Dendritic cell treated with granulocyte-macrophage colony-stimulating factor and Interleukin-4, amounts not matched to agents 40 ng/mL and 50 ng/mL, for 4 days (primary cell): ENCODE results near the gene KCNS3.
"Not testable (repeated sequence)": the region's sequence is repeated elsewhere in the genome, so short reads cannot be mapped to it uniquely, and the experiment has no call there.

Source experiments
- H3K27ac Mint-ChIP-seq: one replicate; pipeline ENCODE4 v1.8.0; 2022; ENCODE audit warnings: mild to moderate bottlenecking, mixed read lengths
- H3K27me3 Mint-ChIP-seq: one replicate; pipeline ENCODE4 v1.8.0; 2022; ENCODE audit warnings: mild to moderate bottlenecking, mixed read lengths
- H3K36me3 Mint-ChIP-seq: one replicate; pipeline ENCODE4 v1.8.0; 2022; ENCODE audit warnings: low read depth, mixed read lengths
- H3K4me1 Mint-ChIP-seq: one replicate; pipeline ENCODE4 v1.8.0; 2022; ENCODE audit warnings: low read depth, mixed read lengths
- H3K4me3 Mint-ChIP-seq: one replicate; pipeline ENCODE4 v1.8.0; 2022; ENCODE audit warnings: mild to moderate bottlenecking, moderate library complexity, mixed read lengths
- H3K9me3 Mint-ChIP-seq: one replicate; pipeline ENCODE4 v1.8.0; 2022; ENCODE audit warnings: mixed read lengths
- intact Hi-C: fragments of 100-400 bp; cut with micrococcal nuclease; formaldehyde crosslinking; loops from one replicate; pipeline ENCODE4 v1.15.0; 2022

KCNS3 gene

GRCh38 chr2:17940091-17940630, 61.7 kb downstream of the KCNS3 start:
- H3K27me3 Mint-ChIP-seq, result no peaks in the 10 kb centered on the region
- no peak overlapping the region for H3K27ac Mint-ChIP-seq
- no peaks in the 10 kb centered on the region for H3K4me1 Mint-ChIP-seq
- no peaks in the 10 kb centered on the region for H3K36me3 Mint-ChIP-seq
- H3K4me3 Mint-ChIP-seq, result no peak overlapping the region
- intact Hi-C loops, result no loop called here
- H3K9me3 Mint-ChIP-seq, result no peaks in the 10 kb centered on the region

DNA sequence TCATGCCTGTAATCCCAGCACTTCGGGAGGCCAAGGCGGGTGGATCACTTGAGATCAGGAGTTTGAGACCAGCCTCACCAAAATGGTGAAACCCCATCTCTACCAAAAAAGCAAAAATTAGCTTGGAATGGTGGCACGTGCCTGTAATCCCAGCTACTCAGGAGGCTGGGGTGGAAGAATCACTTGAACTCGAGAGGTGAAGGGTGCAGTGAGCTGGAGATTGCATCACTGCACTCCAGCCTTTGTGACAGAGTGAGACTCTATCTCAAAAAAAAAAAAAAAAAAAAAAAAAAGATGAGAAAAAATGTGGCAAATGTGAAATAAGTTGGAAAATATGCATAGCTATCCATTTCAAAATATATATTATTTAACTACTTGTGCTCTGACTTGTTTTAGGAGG, 65.0 kb downstream of the KCNS3 start:
- no peaks in the 10 kb centered on the region for H3K9me3 Mint-ChIP-seq
- no peak overlapping the region for H3K4me3 Mint-ChIP-seq
- no peaks in the 10 kb centered on the region for H3K4me1 Mint-ChIP-seq
- H3K27me3 Mint-ChIP-seq, result no peaks in the 10 kb centered on the region
- H3K36me3 Mint-ChIP-seq, result no peaks in the 10 kb centered on the region
- intact Hi-C loops, result no loop called here
- H3K27ac Mint-ChIP-seq, result no peak overlapping the region

DNA sequence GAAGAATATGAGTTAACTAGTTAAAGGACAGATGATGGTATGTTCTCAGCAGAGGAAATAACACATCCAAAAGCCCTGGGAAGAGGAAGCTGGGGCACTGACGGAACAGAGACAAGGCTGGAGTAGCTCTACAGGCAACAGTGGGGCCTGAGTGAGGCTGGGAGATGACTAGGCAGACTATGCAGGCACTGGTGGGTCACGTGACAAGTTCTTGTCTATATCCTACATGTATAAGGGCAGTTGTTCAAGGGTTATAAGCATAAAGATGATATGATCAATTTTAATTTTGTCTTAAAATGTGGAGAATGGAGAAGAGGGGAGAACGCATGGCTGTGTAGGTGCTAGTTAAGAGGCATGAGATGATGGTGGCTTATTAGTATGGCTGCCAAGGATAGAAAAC, 68.6 kb downstream of the KCNS3 start:
- intact Hi-C loops, result no loop called here
- H3K36me3 Mint-ChIP-seq, result no peaks in the 10 kb centered on the region
- H3K4me3 Mint-ChIP-seq, result no peak overlapping the region
- H3K9me3 Mint-ChIP-seq, result no peaks in the 10 kb centered on the region
- H3K4me1 Mint-ChIP-seq, result no peaks in the 10 kb centered on the region
- H3K27me3 Mint-ChIP-seq, result no peaks in the 10 kb centered on the region
- no peak overlapping the region for H3K27ac Mint-ChIP-seq

- intact Hi-C loops, result no loop called here
- no peak overlapping the region for H3K4me3 Mint-ChIP-seq
- no peaks in the 10 kb centered on the region for H3K27me3 Mint-ChIP-seq
- no peaks in the 10 kb centered on the region for H3K9me3 Mint-ChIP-seq
- H3K36me3 Mint-ChIP-seq, result no peaks in the 10 kb centered on the region
- no peak overlapping the region for H3K27ac Mint-ChIP-seq
- no peaks in the 10 kb centered on the region for H3K4me1 Mint-ChIP-seq
Measured at GRCh38 chr2:17950006-17950405, 71.5 kb downstream of the KCNS3 start.

DNA sequence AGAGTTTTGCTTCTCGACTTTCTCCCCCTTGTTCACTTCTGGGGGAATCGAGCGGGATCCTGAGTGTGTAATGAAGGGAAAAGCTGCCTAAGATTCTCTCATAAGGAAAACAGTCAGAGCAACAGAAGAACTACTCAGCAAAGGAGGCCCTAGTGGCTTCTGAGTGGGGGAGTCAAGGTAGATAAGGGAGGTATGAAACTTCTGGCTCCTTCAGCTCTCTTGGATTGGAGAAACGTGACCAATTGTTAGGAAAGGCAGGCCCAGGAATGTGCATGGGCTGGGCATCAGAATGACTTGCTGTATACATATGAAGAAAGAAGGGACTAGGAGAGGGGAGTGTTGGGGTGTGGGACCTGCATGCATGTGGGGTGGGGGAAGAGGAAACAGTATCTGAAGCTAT, 73.1 kb downstream of the KCNS3 start:
- Mint-ChIP-seq H3K9me3 (no peaks in the 10 kb centered on the region), H3K36me3 (no peaks in the 10 kb centered on the region), H3K27me3 (no peaks in the 10 kb centered on the region), H3K27ac (no peak overlapping the region), H3K4me1 (no peaks in the 10 kb centered on the region), H3K4me3 (no peak overlapping the region)
- intact Hi-C loops, result no loop called here

DNA sequence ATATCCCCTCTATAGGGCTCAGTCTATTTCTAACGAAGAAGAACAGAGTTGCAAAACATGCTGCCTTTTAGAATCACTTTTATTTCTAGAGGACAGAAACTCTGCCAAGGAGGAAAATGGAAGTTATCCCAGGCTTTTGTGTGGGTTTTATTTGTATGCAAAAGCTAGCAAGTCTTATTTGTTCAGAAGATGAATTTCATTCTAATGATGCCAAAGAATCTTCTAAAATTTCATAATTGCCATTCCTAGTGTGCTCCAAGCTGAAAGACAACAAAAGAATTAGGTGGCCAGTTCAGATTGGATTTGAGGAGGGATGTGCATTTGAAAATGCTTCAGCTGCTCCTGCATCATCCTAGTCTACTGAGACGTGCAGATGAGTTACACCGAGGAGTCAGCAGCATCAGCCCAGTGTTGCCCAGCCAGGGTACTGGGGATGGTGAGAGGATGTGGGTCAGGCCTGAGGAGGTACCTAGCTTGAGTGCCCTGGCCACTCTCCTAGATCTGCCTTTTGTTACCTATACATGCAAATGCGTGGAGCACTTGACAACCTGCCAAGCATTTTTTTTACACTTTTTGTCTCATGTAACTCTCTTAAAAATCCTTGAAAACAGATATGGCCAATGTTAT, 80.1 kb downstream of the KCNS3 start:
- H3K36me3 Mint-ChIP-seq, result no peaks in the 10 kb centered on the region
- intact Hi-C loops, result no loop called here
- H3K4me3 Mint-ChIP-seq, result no peak overlapping the region
- H3K4me1 Mint-ChIP-seq, result no peaks in the 10 kb centered on the region
- no peaks in the 10 kb centered on the region for H3K9me3 Mint-ChIP-seq
- no peaks in the 10 kb centered on the region for H3K27me3 Mint-ChIP-seq
- no peak overlapping the region for H3K27ac Mint-ChIP-seq

- no peak overlapping the region for H3K27ac Mint-ChIP-seq
- no peaks in the 10 kb centered on the region for H3K4me1 Mint-ChIP-seq
- no peaks in the 10 kb centered on the region for H3K27me3 Mint-ChIP-seq
- H3K9me3 Mint-ChIP-seq, result no peaks in the 10 kb centered on the region
- intact Hi-C loops, result no loop called here
- no peak overlapping the region for H3K4me3 Mint-ChIP-seq
- no peaks in the 10 kb centered on the region for H3K36me3 Mint-ChIP-seq
Measured at GRCh38 chr2:17959356-17959755, 80.9 kb downstream of the KCNS3 start.

- intact Hi-C loops, result no loop called here
- Mint-ChIP-seq H3K27ac (no peak overlapping the region), H3K4me1 (no peaks in the 10 kb centered on the region), H3K36me3 (no peaks in the 10 kb centered on the region), H3K4me3 (no peak overlapping the region), H3K27me3 (no peaks in the 10 kb centered on the region), H3K9me3 (no peaks in the 10 kb centered on the region)
Measured at GRCh38 chr2:17959833-17960232, 81.4 kb downstream of the KCNS3 start.

- H3K27me3 Mint-ChIP-seq, result no peaks in the 10 kb centered on the region
- H3K36me3 Mint-ChIP-seq, result no peaks in the 10 kb centered on the region
- no peaks in the 10 kb centered on the region for H3K9me3 Mint-ChIP-seq
- H3K4me1 Mint-ChIP-seq, result no peaks in the 10 kb centered on the region
- H3K4me3 Mint-ChIP-seq, result no peak overlapping the region
- no peak overlapping the region for H3K27ac Mint-ChIP-seq
- intact Hi-C loops, result no loop called here
Measured at GRCh38 chr2:17960925-17961324, 82.5 kb downstream of the KCNS3 start.

- Mint-ChIP-seq H3K36me3 (no peaks in the 10 kb centered on the region), H3K9me3 (no peaks in the 10 kb centered on the region), H3K4me1 (no peaks in the 10 kb centered on the region), H3K4me3 (no peak overlapping the region), H3K27me3 (no peaks in the 10 kb centered on the region), H3K27ac (no peak overlapping the region)
- intact Hi-C loops, result no loop called here
Measured at GRCh38 chr2:17961789-17962188, 83.3 kb downstream of the KCNS3 start.

DNA sequence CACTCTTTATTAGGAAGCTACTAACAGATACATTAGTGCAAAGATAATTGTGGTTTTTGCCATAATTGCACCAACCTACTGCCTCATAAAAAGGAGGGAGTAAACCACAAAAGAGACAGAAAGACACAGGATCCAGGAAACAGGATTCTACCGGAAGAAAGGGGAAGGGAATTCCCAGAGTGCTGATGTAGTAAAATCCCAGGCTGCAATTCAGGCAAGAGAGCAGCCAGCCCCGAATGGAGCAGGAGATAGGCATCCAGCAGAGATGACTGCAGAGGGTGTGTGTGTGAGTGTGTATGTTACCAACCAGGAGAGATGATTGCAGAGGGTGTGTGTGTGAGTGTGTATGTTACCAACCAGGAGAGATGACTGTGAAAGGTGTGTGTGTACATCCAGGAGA, 84.4 kb downstream of the KCNS3 start:
- Mint-ChIP-seq H3K27ac (no peak overlapping the region), H3K4me1 (no peaks in the 10 kb centered on the region), H3K27me3 (no peaks in the 10 kb centered on the region), H3K4me3 (no peak overlapping the region), H3K36me3 (no peaks in the 10 kb centered on the region), H3K9me3 (no peaks in the 10 kb centered on the region)
- intact Hi-C loops, result no loop called here

DNA sequence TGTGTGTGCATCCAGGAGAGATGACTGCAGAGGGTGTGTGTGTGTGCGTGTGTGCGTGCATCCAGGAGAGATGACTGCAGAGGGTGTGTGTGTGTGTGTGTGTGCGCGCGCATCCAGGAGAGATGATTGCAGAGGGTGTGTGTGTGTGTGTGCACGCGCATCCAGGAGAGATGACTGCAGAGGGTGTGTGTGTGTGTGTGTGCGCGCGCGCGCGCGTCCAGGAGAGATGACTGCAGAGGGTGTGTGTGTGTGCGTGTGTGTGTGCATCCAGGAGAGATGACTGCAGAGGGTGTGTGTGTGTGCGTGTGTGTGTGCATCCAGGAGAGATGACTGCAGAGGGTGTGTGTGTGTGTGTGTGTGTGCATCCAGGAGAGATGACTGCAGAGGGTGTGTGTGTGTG, 85.1 kb downstream of the KCNS3 start:
- intact Hi-C loops, H3K27me3 Mint-ChIP-seq, H3K4me1 Mint-ChIP-seq, H3K36me3 Mint-ChIP-seq, H3K4me3 Mint-ChIP-seq, H3K9me3 Mint-ChIP-seq, H3K27ac Mint-ChIP-seq: not testable (repeated sequence)

GRCh38 chr2:17965196-17965595, 86.7 kb downstream of the KCNS3 start:
- Mint-ChIP-seq H3K4me1 (no peaks in the 10 kb centered on the region), H3K36me3 (no peaks in the 10 kb centered on the region), H3K27me3 (no peaks in the 10 kb centered on the region), H3K9me3 (no peaks in the 10 kb centered on the region), H3K27ac (no peak overlapping the region), H3K4me3 (no peak overlapping the region)
- intact Hi-C loops, result no loop called here

DNA sequence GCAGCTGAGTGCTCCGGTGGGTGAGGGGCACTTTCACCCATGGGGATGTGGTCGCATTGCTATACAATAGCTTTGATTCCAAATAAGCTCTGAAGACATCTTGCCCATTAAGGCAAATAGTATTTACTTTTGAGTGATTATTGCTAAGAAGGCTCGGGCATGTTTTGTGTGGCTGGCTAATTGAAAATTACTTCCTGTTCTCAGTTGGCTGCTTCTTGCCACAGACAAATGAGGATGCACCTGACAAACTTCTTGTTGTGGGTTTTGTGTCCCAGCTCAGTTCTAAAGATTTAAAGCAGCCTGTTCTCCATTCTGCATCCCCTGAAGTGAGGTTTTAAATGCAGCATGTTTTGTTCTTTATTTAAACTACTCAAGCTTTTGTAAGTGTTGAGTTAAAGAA, 88.3 kb downstream of the KCNS3 start:
- intact Hi-C loops, result no loop called here
- Mint-ChIP-seq H3K27me3 (no peaks in the 10 kb centered on the region), H3K9me3 (no peaks in the 10 kb centered on the region), H3K36me3 (no peaks in the 10 kb centered on the region), H3K4me3 (no peak overlapping the region), H3K27ac (no peak overlapping the region), H3K4me1 (no peaks in the 10 kb centered on the region)

DNA sequence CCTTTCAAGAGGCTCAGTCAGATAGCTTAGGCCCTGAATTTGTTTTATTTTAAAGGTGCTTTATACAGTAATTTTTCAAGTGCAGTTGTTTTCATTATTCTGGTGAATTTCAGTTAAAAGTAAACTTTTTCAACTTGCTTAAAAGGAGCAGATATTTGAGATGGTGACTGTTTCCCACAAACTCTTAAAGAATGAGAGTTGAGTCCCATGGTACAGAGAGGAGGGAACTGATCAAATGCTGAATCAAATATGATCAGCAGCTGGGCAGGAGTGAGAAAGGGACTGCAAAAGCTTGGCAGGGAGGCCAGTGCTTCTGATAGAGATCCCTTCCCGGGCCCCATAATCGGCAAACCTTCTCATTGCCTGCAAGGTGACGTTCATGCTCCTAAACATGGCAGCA, 91.2 kb downstream of the KCNS3 start:
- no peaks in the 10 kb centered on the region for H3K4me1 Mint-ChIP-seq
- H3K4me3 Mint-ChIP-seq, result no peak overlapping the region
- intact Hi-C loops, result no loop called here
- H3K27me3 Mint-ChIP-seq, result no peaks in the 10 kb centered on the region
- H3K9me3 Mint-ChIP-seq, result no peaks in the 10 kb centered on the region
- H3K27ac Mint-ChIP-seq, result no peak overlapping the region
- H3K36me3 Mint-ChIP-seq, result no peaks in the 10 kb centered on the region
